H1 (cell line): ENCODE measurements around the gene KSR2. TPM values are rescaled to one million over a fixed set of nuclear protein-coding genes. Genes with fewer than 3 reads are reported as not detected.

Source experiments
- CTCF ChIP-seq, 3 experiments: IDR thresholded peaks; 1 replicate in 2 of 3; 2 replicates in 1 of 3; pipeline versions ENCODE4 v1.5.1 to v1.6.1; 2011; ENCODE audit warnings: low read length in 3 of 3, mild to moderate bottlenecking in 3 of 3, inconsistent platforms in 2 of 3, low read depth in 1 of 3, moderate library complexity in 1 of 3; ENCODE audit not compliant: insufficient read depth in 1 of 3; ENCODE audit errors: control extremely low read depth in 1 of 3
- MAX ChIP-seq: IDR thresholded peaks from 2 replicates; pipeline ENCODE4 v1.6.1; 2012; ENCODE audit warnings: inconsistent platforms
- NANOG ChIP-seq: IDR thresholded peaks from 2 replicates; pipeline ENCODE4 v1.6.1; 2011; ENCODE audit warnings: low read length, low read depth, mild to moderate bottlenecking, inconsistent platforms; ENCODE audit not compliant: insufficient read depth, poor library complexity, severe bottlenecking
- RBBP5 ChIP-seq: IDR thresholded peaks from 2 replicates; pipeline ENCODE4 v1.7.1; 2012; ENCODE audit warnings: low read depth, mild to moderate bottlenecking, inconsistent platforms, low read length, moderate library complexity, borderline replicate concordance
- SUZ12 ChIP-seq: fragments of 200-600 bp; sonication (generic); IDR thresholded peaks from 2 replicates; pipeline ENCODE4 v1.6.1; 2012; ENCODE audit warnings: mild to moderate bottlenecking, inconsistent platforms, low read length, moderate library complexity, mixed read lengths
- polyA plus RNA-seq, 7 experiments: library from polyadenylated mRNA; depleted of rRNA in 3 of 7; stranded (reverse) in 5 of 7; unstranded in 2 of 7; fragments of >200 nt in 5 of 7; fragments of 200-250 nt in 2 of 7; gene quantifications; 1 replicate in 5 of 7; 2 replicates in 1 of 7; 4 replicates in 1 of 7; pipeline versions ENCODE4 v1.2.1 to v1.2.3, GENCODE V29; 2011 to 2013; ENCODE audit warnings: missing spikeins in 2 of 7, mixed read lengths in 2 of 7
- total RNA-seq: library from RNA; stranded (reverse); fragmentation: NEBNext Ultra II Directional; extraction: Animal tissue kit (Norgen Biotek cat#: 25700); gene quantifications from 2 replicates; pipeline ENCODE4 v1.2.1, GENCODE V29; 2021

KSR2 gene
- total and polyA plus RNA-seq, 2 of the 8 experiments (the other 6 are each of a cell fraction or from before 2014, with no cell fraction given), result 0.74 to 2.2 TPM

- TF ChIP-seq RBBP5 (no peak), CTCF (IDR thresholded peaks at IDR 0.05; ENCODE audit: control extremely low read depth in 1 of 3, insufficient read depth in 1 of 3, low read depth in 1 of 3, low read length in 3 of 3) (no peak), SUZ12 (no peak), NANOG (no peak), MAX (no peak)
Observed at GRCh38 chr12:117526757-117527478, 441.9 kb downstream of the KSR2 start (continued).
